Mucosa of rectum (tissue), 2 donors: ENCODE results near the gene MEF2C.

ENCODE experiments used
- H3K27ac ChIP-seq, 2 donors: one replicate each; pipeline ENCODE4 v1.7.0; 2013; ENCODE audit warnings: inconsistent platforms in 2 of 2, low read depth in 2 of 2, low read length in 2 of 2
- H3K27me3 ChIP-seq, 2 donors: one replicate each; pipeline ENCODE4 v1.7.0; 2013; ENCODE audit warnings: low read length in 2 of 2; ENCODE audit not compliant: control insufficient read depth in 2 of 2, insufficient read depth in 2 of 2
- H3K36me3 ChIP-seq, 2 donors: one replicate each; pipeline ENCODE4 v1.7.0; 2013; ENCODE audit warnings: low read length in 2 of 2; ENCODE audit not compliant: control insufficient read depth in 2 of 2, insufficient read depth in 2 of 2
- H3K4me1 ChIP-seq, 2 donors: one replicate each; pipeline ENCODE4 v1.7.0; 2013; ENCODE audit warnings: low read length in 2 of 2, mild to moderate bottlenecking in 1 of 2; ENCODE audit not compliant: control insufficient read depth in 2 of 2, insufficient read depth in 2 of 2
- H3K4me3 ChIP-seq, 2 donors: one replicate each; pipeline ENCODE4 v1.7.0; 2013; ENCODE audit warnings: low read length in 2 of 2
- H3K9ac ChIP-seq, 2 donors: one replicate each; pipeline ENCODE4 v1.7.0; 2013; ENCODE audit warnings: low read length in 2 of 2, low read depth in 1 of 2, mild to moderate bottlenecking in 1 of 2
- H3K9me3 ChIP-seq, 2 donors: one replicate each; pipeline ENCODE4 v1.7.0; 2013; ENCODE audit warnings: low read length in 2 of 2; ENCODE audit not compliant: control insufficient read depth in 2 of 2
- donor health status: healthy.
- donor health status: Normal muscosa, but diverticular disease.

The MEF2C gene

DNA sequence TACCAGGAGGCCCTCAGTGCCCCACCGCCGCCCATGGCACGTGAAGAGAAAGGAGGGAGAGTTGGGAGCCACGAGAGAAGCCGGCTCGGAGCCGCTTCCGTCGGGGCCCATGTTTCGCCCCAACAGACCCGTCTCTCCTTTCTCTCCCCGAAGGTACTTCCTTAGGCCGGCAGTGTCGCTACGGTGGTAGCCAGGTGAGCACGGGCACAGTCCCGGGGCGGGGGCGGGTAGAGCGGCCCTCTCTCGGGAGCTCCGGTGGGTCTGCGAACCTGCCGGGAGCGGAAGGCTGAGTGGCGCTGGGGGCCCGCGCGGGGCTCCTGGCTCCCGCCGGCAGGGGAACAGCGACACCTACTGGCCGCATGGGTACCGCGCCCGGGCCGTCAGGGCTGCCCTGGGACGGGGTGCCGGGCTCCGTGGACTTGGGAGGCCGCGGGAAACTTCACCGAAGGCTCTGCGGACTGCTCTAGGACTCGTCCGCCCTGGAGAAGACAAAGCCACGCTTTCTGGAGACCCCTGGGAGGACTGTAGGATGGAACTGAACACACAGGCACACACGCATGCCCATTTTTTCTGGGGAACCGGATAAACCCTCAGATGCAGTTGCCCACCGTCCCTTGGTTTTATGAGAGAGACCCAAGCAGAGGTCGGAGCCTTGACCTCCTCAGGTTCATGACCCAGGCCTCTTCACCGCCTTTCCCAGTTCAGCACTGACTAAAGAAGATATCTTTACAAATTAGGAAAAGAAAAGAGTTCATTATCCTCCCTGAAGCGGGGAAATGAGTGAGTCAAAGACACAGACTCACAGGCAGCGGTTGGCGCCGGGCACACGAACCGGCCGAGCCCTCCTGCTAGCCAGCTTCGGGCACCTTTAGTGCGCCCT, 202.5 kb downstream of the MEF2C start:
- Histone ChIP-seq H3K27me3 (peaks cover 69 to 86% of the 10 kb centered on the region in 2 donors), H3K27ac (no peak overlapping the region), H3K9ac (no peak overlapping the region), H3K36me3 (no peaks in the 10 kb centered on the region), H3K4me1 (peaks cover 3 to 6% of the 10 kb centered on the region in 2 donors), H3K4me3 (peak overlapping the region; percentile 44 to 46), H3K9me3 (no peaks in the 10 kb centered on the region)

DNA sequence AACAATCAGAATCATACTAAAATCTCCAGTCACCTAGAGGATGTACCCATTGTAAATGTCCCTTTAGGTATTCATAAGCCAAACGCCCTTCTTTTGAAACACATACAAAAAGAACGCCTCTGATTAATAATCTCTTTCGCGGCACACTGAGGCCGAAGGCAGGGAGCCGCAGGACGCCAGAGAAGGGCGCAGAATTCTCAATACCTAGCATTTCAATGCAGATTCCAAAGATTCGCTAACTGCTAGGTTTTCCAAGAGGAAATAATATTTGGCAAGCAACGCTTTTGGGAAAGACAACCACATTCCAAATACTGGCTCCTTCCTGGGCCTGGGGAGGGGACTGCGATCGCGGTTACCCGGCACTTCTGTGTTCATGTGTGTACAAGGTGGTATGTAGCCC, 203.3 kb downstream of the MEF2C start:
- Histone ChIP-seq H3K4me3 (no peak overlapping the region), H3K9ac (no peak overlapping the region), H3K27ac (no peak overlapping the region)

DNA sequence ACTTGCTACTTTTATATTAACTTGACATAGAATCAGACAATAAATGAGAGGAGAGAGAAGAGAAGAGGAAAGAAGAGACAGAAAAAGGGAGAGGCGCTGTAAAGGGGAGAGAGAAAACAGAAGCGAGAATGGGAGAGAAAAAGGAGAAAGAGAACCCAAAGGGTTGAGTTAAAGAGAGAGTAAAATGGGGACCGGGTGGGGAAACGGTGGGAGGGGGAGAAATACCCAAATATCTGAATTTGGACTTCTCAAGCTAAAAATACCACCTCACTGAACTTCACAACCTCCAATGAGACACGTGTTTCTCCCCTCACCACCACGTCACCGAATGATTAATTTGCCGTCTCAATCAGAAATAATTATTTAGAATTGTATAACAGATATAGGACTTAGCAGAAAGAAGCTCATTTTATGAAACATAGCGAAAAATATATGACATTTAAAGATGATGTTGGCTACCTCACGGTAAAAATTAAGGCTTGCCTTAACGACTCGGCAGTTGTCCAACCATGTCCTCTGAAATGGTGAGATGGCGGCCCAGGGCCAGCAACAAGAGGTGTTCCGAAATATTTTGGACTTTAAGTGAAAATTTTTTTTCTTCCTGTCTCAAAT, 204.1 kb downstream of the MEF2C start:
- Histone ChIP-seq H3K27ac (no peak overlapping the region), H3K4me1 (peaks cover 11 to 18% of the 10 kb centered on the region in 2 donors), H3K36me3 (no peaks in the 10 kb centered on the region), H3K27me3 (peaks cover 70 to 85% of the 10 kb centered on the region in 2 donors), H3K9me3 (no peaks in the 10 kb centered on the region), H3K4me3 (no peak overlapping the region), H3K9ac (no peak overlapping the region)

More for the DNA sequence above, 203.3 kb downstream of the MEF2C start:
- H3K36me3 ChIP-seq, result no peaks in the 10 kb centered on the region
- no peaks in the 10 kb centered on the region for H3K9me3 ChIP-seq
- H3K27me3 ChIP-seq, result peaks cover 72 to 85% of the 10 kb centered on the region in 2 donors
- H3K4me1 ChIP-seq, result peaks cover 8 to 13% of the 10 kb centered on the region in 2 donors

DNA sequence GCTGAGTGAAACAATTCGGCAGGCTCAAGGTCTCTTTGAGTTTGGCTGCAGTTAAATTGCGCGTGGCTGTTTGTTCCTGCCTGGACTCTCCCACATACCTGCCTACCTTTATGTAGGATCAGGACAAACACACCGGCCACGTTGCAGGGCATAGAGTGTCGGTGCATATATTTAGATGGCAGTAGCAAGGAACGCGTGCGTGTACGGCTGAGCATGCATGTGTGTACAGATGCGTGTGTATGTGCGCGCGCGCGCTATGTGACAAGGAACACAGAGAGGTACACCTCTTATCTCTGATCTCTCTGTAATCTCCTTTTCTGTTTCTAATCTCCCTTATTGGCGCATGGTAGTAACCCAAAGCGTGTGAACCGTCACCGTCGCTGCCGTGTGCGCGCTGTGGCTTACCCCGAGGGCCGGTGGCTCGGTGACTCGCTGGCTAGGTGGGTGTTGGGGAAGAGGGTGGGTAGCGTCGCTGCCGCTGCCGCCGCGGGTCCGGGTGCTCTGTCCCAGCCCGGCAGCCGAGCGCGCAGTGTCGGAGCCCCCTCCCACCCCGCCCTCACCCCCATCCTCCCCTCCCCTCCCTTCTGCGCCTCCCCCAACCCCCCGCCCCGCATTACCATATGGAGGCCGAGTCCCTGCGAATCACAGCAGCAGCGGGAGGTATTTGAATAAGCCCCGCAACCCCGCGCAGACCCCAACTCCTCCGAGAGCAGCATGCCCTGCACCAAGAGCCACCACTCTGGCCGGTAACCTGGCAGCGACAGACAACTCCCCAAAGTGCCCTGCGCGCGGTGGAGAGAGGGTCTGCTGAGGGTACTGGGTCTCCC, 204.8 kb downstream of the MEF2C start:
- Histone ChIP-seq H3K27ac (no peak overlapping the region), H3K36me3 (no peaks in the 10 kb centered on the region), H3K4me1 (peaks cover 11 to 18% of the 10 kb centered on the region in 2 donors), H3K9ac (no peak overlapping the region), H3K4me3 (no peak overlapping the region), H3K27me3 (peaks cover 66 to 80% of the 10 kb centered on the region in 2 donors), H3K9me3 (no peaks in the 10 kb centered on the region)

DNA sequence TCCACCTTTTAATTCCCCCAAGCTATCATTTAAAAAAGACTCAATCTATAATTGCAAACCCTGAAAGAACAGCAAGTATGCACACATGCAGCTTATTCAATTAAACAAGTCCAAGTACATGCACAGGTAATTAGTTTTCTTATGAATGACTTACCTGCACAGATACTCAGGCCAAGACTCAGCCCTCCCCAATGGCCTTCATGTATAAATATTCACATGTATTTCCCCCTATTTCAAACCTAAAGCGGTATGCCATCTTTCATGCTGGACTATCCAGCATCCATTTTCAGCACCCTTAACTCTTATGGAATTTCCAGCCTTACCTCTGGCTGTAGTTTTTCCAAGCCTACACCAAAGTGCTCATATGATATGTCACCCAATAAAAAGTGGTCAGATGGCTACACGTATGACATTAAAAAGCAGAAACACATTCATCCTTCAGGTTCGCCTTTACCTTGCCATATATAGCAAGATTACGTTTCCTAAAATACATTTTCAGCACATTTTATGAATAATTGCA, 205.5 kb downstream of the MEF2C start:
- no peak overlapping the region for H3K9ac ChIP-seq
- peaks cover 11 to 18% of the 10 kb centered on the region in 2 donors for H3K4me1 ChIP-seq
- H3K36me3 ChIP-seq, result no peaks in the 10 kb centered on the region
- no peaks in the 10 kb centered on the region for H3K9me3 ChIP-seq
- H3K4me3 ChIP-seq, result no peak overlapping the region
- H3K27ac ChIP-seq, result no peak overlapping the region
- H3K27me3 ChIP-seq, result peaks cover 63 to 80% of the 10 kb centered on the region in 2 donors

DNA sequence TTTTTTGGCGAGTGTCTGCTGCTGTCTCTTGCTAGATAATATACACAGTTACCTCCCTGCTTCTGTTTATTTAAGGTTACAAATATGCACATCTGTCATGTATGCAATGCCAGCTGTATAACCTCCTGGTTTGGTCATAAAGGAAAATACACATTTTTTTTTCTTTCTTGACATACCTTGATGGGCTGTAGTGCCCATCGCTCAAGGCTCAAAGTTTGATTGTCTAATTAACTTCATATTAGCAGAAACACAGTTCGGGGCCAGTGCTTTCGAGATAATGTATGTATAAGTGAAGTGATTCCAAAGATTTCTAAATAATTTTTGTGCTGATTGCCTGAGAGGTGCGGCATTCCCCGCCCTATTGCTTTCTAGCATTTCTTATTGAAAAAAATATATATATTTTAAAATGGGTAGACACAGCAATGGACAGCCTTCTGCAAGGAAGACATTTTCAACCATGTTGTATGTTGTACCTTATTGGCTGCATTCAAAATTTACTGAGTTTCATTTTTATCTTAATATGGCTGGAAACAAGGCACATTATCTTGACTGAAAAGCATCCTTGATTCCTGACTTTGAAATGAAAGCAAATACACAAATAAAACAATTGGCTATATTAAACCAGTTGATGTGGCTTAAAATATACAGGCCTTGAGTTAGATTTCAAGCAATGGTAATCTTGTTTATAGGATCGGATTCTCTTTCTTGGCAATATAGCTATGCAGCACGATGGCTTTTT, 206.2 kb downstream of the MEF2C start:
- peak overlapping the region in 1 of 2 donors; percentile 9 for H3K4me3 ChIP-seq
- no peak overlapping the region for H3K27ac ChIP-seq
- H3K4me1 ChIP-seq, result peaks cover 11 to 18% of the 10 kb centered on the region in 2 donors
- no peaks in the 10 kb centered on the region for H3K36me3 ChIP-seq
- H3K9me3 ChIP-seq, result no peaks in the 10 kb centered on the region
- H3K27me3 ChIP-seq, result peaks cover 65 to 86% of the 10 kb centered on the region in 2 donors
- H3K9ac ChIP-seq, result no peak overlapping the region

DNA sequence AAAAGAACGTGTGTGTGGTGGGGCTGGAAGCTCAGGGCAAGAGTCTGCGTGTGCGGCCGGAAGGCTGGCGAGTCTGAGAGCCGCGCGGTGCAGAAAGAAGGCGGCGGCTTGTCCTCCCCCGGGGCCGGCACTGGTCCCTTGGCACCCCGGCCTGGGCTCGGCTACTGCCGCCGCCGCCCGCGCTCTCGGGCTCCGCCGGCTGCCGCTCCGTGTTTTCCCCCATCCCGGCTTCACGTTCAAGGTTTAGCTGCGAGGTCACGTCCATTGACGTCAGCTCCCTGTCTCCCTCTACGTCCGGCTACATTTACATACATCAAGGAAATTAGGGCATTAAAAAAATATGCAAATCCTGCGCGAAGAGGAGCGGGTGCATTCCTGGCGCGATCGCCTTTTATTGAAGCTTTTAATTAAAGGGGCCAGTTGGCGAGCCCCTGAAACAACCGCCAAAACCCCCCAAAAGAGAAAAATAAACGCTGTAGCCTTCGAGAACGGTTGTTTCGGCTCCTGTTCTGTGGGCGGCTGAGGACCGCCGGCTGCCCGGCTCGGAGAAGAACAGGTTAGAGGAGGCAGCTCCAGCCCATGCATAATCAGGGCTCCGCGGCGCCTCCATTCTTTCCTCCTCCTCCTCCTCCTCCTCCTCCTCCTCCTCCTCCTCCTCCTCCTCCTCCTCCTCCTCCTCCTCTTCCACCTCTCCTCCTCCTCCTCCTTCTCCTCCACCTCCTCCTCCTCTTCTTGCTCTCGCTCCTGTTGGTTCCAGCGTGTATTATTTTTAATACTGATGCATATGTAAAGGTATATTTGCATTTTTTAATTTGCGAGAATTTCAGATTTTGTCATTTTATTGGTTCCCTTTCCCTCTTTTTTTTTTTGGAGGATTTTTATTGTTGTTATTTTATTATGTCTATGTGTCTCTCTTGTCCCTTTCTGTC, 207.0 kb downstream of the MEF2C start:
- Histone ChIP-seq H3K9me3 (no peaks in the 10 kb centered on the region), H3K36me3 (no peaks in the 10 kb centered on the region), H3K4me1 (peaks cover 11 to 18% of the 10 kb centered on the region in 2 donors), H3K27me3 (peaks cover 64 to 87% of the 10 kb centered on the region in 2 donors), H3K27ac (peak overlapping the region in 1 of 2 donors; percentile 54), H3K9ac (peak overlapping the region in 1 of 2 donors; percentile 11), H3K4me3 (peak overlapping the region; percentile 65 to 66)

DNA sequence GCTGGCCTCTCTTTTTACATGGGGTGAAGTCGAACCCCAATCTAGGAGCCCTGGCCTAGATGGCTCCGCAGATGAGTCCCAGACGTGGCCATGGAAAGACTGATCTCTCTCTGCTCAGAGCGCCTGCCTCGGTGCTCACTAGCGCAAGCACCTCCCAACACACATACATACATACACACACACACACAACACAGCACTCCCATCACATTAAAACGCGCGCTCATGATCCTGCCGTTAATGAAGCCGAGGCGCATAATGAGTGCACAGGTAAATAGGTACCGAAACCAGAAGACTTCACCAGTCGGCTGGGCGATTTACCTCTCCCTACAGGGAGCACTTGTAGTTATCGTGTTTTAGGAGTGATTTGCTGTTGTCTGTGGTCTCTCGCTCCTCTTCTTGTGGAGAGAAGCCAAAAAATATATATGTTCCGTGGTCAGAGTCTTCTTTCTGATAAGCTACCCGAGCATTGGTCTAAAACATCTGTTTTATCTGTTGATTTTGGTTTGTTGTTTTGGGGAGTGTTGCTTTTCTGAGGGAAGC, 207.7 kb downstream of the MEF2C start:
- Histone ChIP-seq H3K4me3 (peak overlapping the region; percentile 65 to 66), H3K9me3 (no peaks in the 10 kb centered on the region), H3K27ac (peak overlapping the region in 1 of 2 donors; percentile 54), H3K9ac (no peak overlapping the region), H3K36me3 (no peaks in the 10 kb centered on the region), H3K4me1 (peaks cover 10 to 14% of the 10 kb centered on the region in 2 donors), H3K27me3 (peaks cover 63 to 87% of the 10 kb centered on the region in 2 donors)
